ENCODE measurements around the gene BST1.

- TF ChIP-seq CTCF (IDR thresholded peaks at IDR 0.05; ENCODE audit: extremely low read depth in 1 of 2, insufficient read depth in 1 of 2, low read depth in 1 of 2, low read length in 2 of 2) = no peak
- no peak for TF ChIP-seq EZH2 (IDR thresholded peaks at IDR 0.05; ENCODE audit: borderline replicate concordance, low read depth, low read length, severe bottlenecking)
- TF ChIP-seq POLR2AphosphoS5 (IDR thresholded peaks at IDR 0.05; ENCODE audit: insufficient read depth, low read depth, low read length) = no peak
- TF ChIP-seq POLR2A (IDR thresholded peaks at IDR 0.05; ENCODE audit: low read depth, low read length) = no peak
These were observed 50.2 kb downstream of the BST1 start for GRCh38 chr4:15753081-15753480.
